ENCODE data around the gene ENC1. TPM values are rescaled to one million over a fixed set of nuclear protein-coding genes. Genes with fewer than 3 reads are reported as not detected.

Gene ENC1
- total and polyA plus RNA-seq, 2 experiments from 2014 or later = 14.6 to 15.3 TPM

- WGBS, 2 experiments (ENCODE audit: low coverage in 1 of 2, low lambda C conversion rate in 2 of 2, missing lambda C conversion rate in 2 of 2) = 76% methylated on average over 7 of the region's 7 CpGs
- H3K4me3 ChIP-seq = no peak overlapping the region
- no peaks in the 10 kb centered on the region for H4K20me1 ChIP-seq (ENCODE audit: insufficient read depth)
- no peaks in the 10 kb centered on the region for H3K9me2 ChIP-seq (ENCODE audit: insufficient read depth)
- peaks cover 25% of the 10 kb centered on the region for H3K4me1 ChIP-seq (ENCODE audit: insufficient read depth)
- no peak overlapping the region for H3K9ac ChIP-seq
- no peak for DNase-seq
- peaks cover 17% of the 10 kb centered on the region for H3K79me2 ChIP-seq (ENCODE audit: insufficient read depth)
- in situ Hi-C loops (cut with MboI) = no loop called here
- H3K27me3 ChIP-seq (replicated peaks; ENCODE audit: insufficient read depth) = no peaks in the 10 kb centered on the region
- H3K4me2 ChIP-seq (ENCODE audit: unreplicated experiment) = no peak overlapping the region
- H3K27ac ChIP-seq = no peak overlapping the region
- peaks cover 21% of the 10 kb centered on the region for H3F3A ChIP-seq (ENCODE audit: insufficient read depth)
- no peaks in the 10 kb centered on the region for H3K9me3 ChIP-seq (ENCODE audit: low read depth)
- no peak overlapping the region for H2AFZ ChIP-seq
- H3K36me3 ChIP-seq (ENCODE audit: low read depth) = peaks cover 16% of the 10 kb centered on the region; the same call in 1 of the 2 replicates
- TF ChIP-seq EZH2 (IDR thresholded peaks at IDR 0.05; ENCODE audit: insufficient read depth, poor library complexity, severe bottlenecking) (no peak), EZH2phosphoT487 (IDR thresholded peaks at IDR 0.05; ENCODE audit: insufficient read depth, low read depth) (no peak)
Observed at GRCh38 chr5:74626386-74627222, 13.9 kb downstream of the ENC1 start.

- peaks cover 17% of the 10 kb centered on the region for H3K79me2 ChIP-seq (ENCODE audit: insufficient read depth)
- H3K9me3 ChIP-seq (ENCODE audit: low read depth) = no peaks in the 10 kb centered on the region
- TF ChIP-seq EZH2phosphoT487 (IDR thresholded peaks at IDR 0.05; ENCODE audit: insufficient read depth, low read depth) (no peak), EZH2 (IDR thresholded peaks at IDR 0.05; ENCODE audit: insufficient read depth, poor library complexity, severe bottlenecking) (no peak)
- H4K20me1 ChIP-seq (ENCODE audit: insufficient read depth) = no peaks in the 10 kb centered on the region
- DNase-seq = no peak
- H3K4me3 ChIP-seq = no peak overlapping the region
- H3K36me3 ChIP-seq (ENCODE audit: low read depth) = peaks cover 16% of the 10 kb centered on the region; the same call in 1 of the 2 replicates
- no peak overlapping the region for H3K9ac ChIP-seq
- H3K27ac ChIP-seq = no peak overlapping the region
- in situ Hi-C loops (cut with MboI) = no loop called here
- H3K4me2 ChIP-seq (ENCODE audit: unreplicated experiment) = no peak overlapping the region
- H3K9me2 ChIP-seq (ENCODE audit: insufficient read depth) = no peaks in the 10 kb centered on the region
- H3K27me3 ChIP-seq (replicated peaks; ENCODE audit: insufficient read depth) = no peaks in the 10 kb centered on the region
- H2AFZ ChIP-seq = no peak overlapping the region
- peaks cover 14% of the 10 kb centered on the region for H3F3A ChIP-seq (ENCODE audit: insufficient read depth)
- WGBS, 2 experiments (ENCODE audit: low coverage in 1 of 2, low lambda C conversion rate in 2 of 2, missing lambda C conversion rate in 2 of 2) = 82 to 89% methylated on average over 5 of the region's 5 CpGs
- H3K4me1 ChIP-seq (ENCODE audit: insufficient read depth) = peaks cover 16% of the 10 kb centered on the region
Observed at GRCh38 chr5:74625742-74626241, 14.7 kb downstream of the ENC1 start.

DNA sequence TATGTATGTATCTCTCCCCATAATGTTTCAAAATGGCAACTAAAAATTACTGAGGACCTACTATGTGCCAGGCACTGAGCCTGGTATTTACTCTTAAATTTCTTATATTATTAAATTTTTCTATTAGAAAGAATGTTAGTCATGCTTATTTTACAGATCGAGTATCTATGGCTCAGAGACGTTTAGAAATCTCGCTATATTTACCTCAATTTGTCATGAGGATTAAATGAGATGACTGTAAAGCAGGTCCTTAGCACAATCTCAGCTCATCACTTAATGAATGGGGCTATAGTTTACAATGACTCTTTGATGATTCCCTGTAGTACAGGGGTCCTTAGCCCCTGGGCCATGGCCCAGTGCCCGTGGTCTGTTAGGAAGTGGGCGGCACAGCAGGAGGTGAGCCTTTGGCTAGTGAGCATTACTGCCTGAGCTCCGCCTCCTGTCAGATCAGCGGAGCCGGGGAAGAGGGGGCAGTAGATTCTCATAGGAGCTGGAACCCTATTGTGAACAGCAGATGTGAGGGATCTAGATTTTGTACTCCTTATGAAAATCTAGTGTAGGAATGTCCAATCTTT lies 15.5 kb downstream of the ENC1 start:
- Histone ChIP-seq H3K9ac (no peak overlapping the region), H3K27me3 (replicated peaks; ENCODE audit: insufficient read depth) (no peaks in the 10 kb centered on the region), H3K36me3 (ENCODE audit: low read depth) (peaks cover 16% of the 10 kb centered on the region; the same call in 1 of the 2 replicates), H2AFZ (no peak overlapping the region), H3K4me3 (no peak overlapping the region), H3K4me2 (ENCODE audit: unreplicated experiment) (no peak overlapping the region), H3K9me3 (ENCODE audit: low read depth) (no peaks in the 10 kb centered on the region), H3K79me2 (ENCODE audit: insufficient read depth) (peaks cover 17% of the 10 kb centered on the region), H3K9me2 (ENCODE audit: insufficient read depth) (no peaks in the 10 kb centered on the region), H3K4me1 (ENCODE audit: insufficient read depth) (peaks cover 10% of the 10 kb centered on the region), H3K27ac (no peak overlapping the region), H3F3A (ENCODE audit: insufficient read depth) (peaks cover 7% of the 10 kb centered on the region), H4K20me1 (ENCODE audit: insufficient read depth) (no peaks in the 10 kb centered on the region)
- TF ChIP-seq EZH2phosphoT487 (IDR thresholded peaks at IDR 0.05; ENCODE audit: insufficient read depth, low read depth) = no peak
- TF ChIP-seq EZH2 (IDR thresholded peaks at IDR 0.05; ENCODE audit: insufficient read depth, poor library complexity, severe bottlenecking) = no peak
- in situ Hi-C loops (cut with MboI) = no loop called here
- no peak for DNase-seq
- 83 to 85% methylated on average over 8 of the region's 8 CpGs for WGBS, 2 experiments (ENCODE audit: low coverage in 1 of 2, low lambda C conversion rate in 2 of 2, missing lambda C conversion rate in 2 of 2)

- peaks cover 2% of the 10 kb centered on the region for H3F3A ChIP-seq (ENCODE audit: insufficient read depth)
- peaks cover 16% of the 10 kb centered on the region; the same call in 1 of the 2 replicates for H3K36me3 ChIP-seq (ENCODE audit: low read depth)
- H3K9me3 ChIP-seq (ENCODE audit: low read depth) = no peaks in the 10 kb centered on the region
- in situ Hi-C loops (cut with MboI) = no loop called here
- H4K20me1 ChIP-seq (ENCODE audit: insufficient read depth) = no peaks in the 10 kb centered on the region
- no peak overlapping the region for H2AFZ ChIP-seq
- H3K9ac ChIP-seq = no peak overlapping the region
- H3K4me2 ChIP-seq (ENCODE audit: unreplicated experiment) = no peak overlapping the region
- H3K4me3 ChIP-seq = no peak overlapping the region
- DNase-seq = no peak
- peaks cover 12% of the 10 kb centered on the region for H3K79me2 ChIP-seq (ENCODE audit: insufficient read depth)
- no peaks in the 10 kb centered on the region for H3K27me3 ChIP-seq (replicated peaks; ENCODE audit: insufficient read depth)
- 86% methylated on average over 4 of the region's 4 CpGs for WGBS, 2 experiments (ENCODE audit: low coverage in 1 of 2, low lambda C conversion rate in 2 of 2, missing lambda C conversion rate in 2 of 2)
- peaks cover 10% of the 10 kb centered on the region for H3K4me1 ChIP-seq (ENCODE audit: insufficient read depth)
- TF ChIP-seq EZH2 (IDR thresholded peaks at IDR 0.05; ENCODE audit: insufficient read depth, poor library complexity, severe bottlenecking) = no peak
- H3K9me2 ChIP-seq (ENCODE audit: insufficient read depth) = no peaks in the 10 kb centered on the region
- H3K27ac ChIP-seq = no peak overlapping the region
Observed at GRCh38 chr5:74624501-74624900, 16.0 kb downstream of the ENC1 start.
